GM21367 (cell line): ENCODE measurements around the gene WWC2.
"Not testable (repeated sequence)": the region's sequence is repeated elsewhere in the genome, so short reads cannot be mapped to it uniquely, and the experiment has no call there.

ENCODE experiments used
- ATAC-seq: cut with Tn5 transposase; IDR thresholded peaks from one replicate; pipeline ENCODE4 v1.9.1; 2021; ENCODE audit not compliant: unreplicated experiment

WWC2 gene

GRCh38 chr4:183193730-183194338 lies 94.8 kb downstream of the WWC2 start:
- not testable (repeated sequence) for ATAC-seq

- ATAC-seq: no peak
Observed at GRCh38 chr4:183195534-183195933, 96.5 kb downstream of the WWC2 start.

- ATAC-seq: no peak
Observed at GRCh38 chr4:183197140-183197539, 98.1 kb downstream of the WWC2 start.

GRCh38 chr4:183200453-183200852 lies 101.4 kb downstream of the WWC2 start:
- ATAC-seq: no peak

DNA sequence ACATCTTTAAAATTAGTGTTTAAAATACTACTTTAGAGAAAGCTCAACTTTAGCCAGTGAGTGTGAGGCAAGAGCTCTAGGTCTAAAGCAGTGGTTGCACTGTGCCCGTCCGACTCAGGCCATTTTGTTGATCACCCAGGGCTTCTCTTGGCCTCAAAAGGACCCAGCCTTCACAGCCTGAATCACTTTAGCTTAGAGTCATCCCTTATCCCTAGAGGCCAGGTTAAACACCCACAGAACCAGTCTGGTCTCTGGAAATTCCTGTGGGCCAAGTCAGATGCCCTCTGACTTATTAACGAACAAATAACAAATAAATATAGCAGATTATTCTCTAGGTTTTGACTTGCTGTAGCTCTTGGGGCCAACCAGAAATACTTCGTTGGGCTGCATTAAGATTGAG lies 102.3 kb downstream of the WWC2 start:
- no peak for ATAC-seq

DNA sequence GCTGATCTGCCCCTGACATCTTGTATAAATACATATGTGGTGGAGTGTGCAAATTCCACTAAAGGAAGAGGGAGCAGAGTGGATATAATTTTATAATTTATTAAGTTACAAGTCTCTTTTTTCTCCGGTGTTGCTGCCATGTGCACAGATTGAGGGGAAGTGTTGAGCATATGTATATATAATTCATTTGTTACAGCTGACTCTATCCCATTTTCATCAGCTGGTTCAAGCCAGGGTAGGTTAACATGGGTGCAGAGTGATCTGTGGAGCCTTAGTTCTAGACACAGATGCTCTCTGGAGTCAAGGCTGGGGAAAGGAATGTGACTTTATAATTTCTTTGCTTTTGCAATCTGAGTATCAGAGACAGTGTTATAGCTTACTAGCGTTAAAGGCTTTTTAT lies 103.5 kb downstream of the WWC2 start:
- ATAC-seq: no peak

GRCh38 chr4:183204793-183205192 lies 105.7 kb downstream of the WWC2 start:
- ATAC-seq: no peak

- no peak for ATAC-seq
Observed at GRCh38 chr4:183205193-183205592, 106.1 kb downstream of the WWC2 start.

DNA sequence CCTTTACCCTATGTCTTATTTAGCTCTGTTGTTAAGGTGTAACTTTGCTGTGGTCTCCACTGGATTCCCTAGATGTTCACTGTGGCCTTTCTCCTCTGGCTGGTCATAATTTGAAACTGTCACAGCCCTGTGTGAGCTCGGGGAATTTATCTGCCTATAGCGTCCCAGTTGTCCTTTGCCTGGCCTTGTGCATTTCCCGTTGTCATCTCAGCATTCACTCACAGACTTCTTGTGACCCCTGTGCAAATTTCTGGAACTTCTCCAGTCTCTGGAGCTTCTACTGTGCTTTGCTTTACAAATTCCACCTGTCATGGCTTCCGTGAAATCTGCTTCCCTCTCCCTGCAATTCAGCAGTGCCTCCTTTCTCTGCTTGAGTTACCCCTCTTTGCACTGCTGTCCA lies 106.7 kb downstream of the WWC2 start:
- ATAC-seq: no peak

DNA sequence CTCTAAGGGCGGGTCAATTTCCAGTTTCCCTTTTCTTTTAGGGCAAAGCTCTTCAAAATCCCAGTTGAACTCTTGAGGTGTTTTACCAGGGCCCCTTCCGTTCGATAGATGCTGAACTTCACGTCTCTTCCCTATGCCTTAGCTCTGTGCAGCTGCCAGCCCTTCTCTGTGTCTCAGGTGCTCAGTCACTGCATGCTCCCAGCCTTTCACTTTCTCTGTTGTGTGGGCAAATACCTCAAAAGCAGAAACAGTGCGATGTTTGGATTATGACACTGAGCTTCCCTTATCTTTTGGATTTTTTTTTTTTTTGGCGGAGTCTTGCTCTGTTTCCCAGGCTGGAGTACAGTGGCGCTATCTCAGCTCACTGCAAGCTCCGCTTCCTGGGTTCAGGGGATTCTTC lies 112.5 kb downstream of the WWC2 start:
- no peak for ATAC-seq

DNA sequence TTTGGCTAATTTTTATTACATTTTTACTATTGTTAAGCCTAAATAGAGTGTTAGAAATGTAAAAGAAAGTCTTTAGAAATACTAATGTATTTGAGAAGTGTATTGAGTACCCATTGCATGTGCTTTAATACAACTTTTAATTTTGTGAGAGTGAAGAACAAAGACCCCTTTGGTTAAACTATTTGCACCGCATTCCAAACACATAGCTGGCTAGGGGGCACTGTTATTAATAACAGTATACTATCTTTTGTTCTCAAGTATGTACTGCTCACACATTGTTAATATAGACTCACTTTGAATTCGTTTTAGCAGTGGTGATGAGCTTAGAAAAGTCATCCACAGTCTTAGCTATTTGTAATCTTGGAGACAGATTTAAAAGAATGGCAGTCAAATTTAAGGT lies 114.9 kb downstream of the WWC2 start:
- no peak for ATAC-seq

DNA sequence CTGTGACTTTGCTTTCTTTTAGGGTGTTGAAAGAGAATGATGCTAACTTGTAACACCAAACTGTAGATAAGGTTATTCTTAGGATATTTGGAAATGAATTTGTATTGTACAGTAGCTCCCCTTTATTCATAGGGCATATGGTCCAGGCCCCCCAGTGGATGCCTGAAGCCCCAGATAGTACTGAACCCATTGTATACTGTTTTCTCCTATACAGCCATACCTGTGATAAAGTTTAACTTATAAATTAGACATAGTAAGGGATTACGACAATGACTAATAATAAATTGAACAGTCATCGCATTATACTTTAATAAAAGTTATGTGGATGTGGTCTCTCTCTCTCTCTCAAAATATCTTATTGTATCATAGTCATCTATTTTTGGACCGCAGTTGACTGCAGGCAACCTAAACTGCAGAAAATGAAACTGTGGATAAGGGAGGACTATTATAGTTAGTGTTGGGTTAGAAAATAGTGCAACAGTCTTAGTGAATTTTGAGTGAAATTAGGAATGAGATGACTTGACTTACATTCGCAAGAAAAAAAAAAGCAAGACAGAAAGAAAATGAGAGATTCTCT lies 115.9 kb downstream of the WWC2 start:
- ATAC-seq: no peak

- ATAC-seq: no peak
Observed at GRCh38 chr4:183220236-183220635, 121.2 kb downstream of the WWC2 start.

DNA sequence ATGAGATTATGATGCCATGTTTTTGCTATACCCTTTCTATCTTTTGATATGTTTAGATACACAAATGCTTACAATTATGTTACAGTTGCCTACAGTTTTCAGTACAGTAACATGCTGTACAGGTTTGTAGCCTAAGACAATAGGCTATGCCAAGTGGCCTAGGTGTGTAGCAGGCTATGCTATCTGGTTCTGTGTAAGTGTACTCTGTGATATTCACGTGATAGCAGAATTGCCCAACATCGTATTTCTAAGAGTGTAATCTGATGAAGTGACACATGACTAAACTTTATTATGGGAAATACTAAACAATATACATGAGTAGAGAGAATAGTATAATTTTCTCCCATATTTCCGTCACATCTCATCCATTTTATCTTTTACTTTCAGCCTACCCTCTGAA lies 124.0 kb downstream of the WWC2 start:
- no peak for ATAC-seq

- no peak for ATAC-seq
Observed at GRCh38 chr4:183229397-183229796, 130.3 kb downstream of the WWC2 start.

GRCh38 chr4:183240581-183241321 lies 141.7 kb downstream of the WWC2 start:
- ATAC-seq: no peak

- no peak for ATAC-seq
Observed at GRCh38 chr4:183241322-183241640, 142.2 kb downstream of the WWC2 start.

- no peak for ATAC-seq
Observed at GRCh38 chr4:183241721-183242151, 142.7 kb downstream of the WWC2 start.

GRCh38 chr4:183242291-183242690 lies 143.2 kb downstream of the WWC2 start:
- no peak for ATAC-seq

GRCh38 chr4:183244019-183244418 lies 145.0 kb downstream of the WWC2 start:
- no peak for ATAC-seq

GRCh38 chr4:183244506-183244905 lies 145.4 kb downstream of the WWC2 start:
- no peak for ATAC-seq

DNA sequence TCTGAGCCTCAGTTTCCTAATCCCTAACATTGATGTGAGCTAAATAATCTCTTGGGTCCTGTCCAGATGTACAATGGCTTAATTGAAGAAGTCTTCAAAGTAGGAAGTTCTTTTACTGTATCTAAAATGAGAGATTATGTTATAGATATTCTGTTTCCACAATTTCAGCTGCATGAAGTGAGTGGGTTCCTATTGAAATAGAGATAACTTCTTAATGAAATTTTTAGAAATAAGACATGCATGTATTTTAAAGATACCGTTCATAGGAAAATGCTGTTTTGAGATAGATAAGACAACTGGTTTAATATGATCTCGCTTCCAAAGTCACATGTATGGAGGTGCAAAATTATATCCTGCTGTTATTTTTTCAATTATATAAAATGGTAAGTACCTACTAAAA lies 149.1 kb downstream of the WWC2 start:
- ATAC-seq: no peak

DNA sequence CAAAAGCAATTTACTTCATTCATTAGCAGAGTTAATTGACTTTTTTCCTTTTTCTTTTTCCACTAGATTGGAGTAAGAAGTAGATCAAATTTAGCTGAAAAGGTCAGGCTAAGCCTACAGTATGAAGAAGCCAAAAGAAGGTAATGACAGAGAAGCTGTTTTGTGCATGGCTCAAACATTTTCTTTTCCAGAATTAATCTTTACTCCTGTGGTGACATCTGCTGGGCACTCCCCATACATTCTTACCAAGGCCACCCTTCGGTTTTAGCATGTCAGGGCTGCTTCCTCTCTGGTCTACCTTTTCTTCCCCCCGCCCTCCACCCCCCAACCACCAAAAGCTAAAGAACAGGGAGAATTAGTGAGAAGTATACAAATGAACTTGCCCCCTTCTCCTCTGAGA lies 150.8 kb downstream of the WWC2 start:
- ATAC-seq: no peak
